Measurements from ENCODE around the gene RAB36.

RAB36 gene

GRCh38 chr22:23156286-23156685 lies 11.0 kb downstream of the RAB36 start:
- TF ChIP-seq, protein P1, sequence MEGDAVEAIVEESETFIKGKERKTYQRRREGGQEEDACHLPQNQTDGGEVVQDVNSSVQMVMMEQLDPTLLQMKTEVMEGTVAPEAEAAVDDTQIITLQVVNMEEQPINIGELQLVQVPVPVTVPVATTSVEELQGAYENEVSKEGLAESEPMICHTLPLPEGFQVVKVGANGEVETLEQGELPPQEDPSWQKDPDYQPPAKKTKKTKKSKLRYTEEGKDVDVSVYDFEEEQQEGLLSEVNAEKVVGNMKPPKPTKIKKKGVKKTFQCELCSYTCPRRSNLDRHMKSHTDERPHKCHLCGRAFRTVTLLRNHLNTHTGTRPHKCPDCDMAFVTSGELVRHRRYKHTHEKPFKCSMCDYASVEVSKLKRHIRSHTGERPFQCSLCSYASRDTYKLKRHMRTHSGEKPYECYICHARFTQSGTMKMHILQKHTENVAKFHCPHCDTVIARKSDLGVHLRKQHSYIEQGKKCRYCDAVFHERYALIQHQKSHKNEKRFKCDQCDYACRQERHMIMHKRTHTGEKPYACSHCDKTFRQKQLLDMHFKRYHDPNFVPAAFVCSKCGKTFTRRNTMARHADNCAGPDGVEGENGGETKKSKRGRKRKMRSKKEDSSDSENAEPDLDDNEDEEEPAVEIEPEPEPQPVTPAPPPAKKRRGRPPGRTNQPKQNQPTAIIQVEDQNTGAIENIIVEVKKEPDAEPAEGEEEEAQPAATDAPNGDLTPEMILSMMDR (IDR thresholded peaks at IDR 0.05): no peak

DNA sequence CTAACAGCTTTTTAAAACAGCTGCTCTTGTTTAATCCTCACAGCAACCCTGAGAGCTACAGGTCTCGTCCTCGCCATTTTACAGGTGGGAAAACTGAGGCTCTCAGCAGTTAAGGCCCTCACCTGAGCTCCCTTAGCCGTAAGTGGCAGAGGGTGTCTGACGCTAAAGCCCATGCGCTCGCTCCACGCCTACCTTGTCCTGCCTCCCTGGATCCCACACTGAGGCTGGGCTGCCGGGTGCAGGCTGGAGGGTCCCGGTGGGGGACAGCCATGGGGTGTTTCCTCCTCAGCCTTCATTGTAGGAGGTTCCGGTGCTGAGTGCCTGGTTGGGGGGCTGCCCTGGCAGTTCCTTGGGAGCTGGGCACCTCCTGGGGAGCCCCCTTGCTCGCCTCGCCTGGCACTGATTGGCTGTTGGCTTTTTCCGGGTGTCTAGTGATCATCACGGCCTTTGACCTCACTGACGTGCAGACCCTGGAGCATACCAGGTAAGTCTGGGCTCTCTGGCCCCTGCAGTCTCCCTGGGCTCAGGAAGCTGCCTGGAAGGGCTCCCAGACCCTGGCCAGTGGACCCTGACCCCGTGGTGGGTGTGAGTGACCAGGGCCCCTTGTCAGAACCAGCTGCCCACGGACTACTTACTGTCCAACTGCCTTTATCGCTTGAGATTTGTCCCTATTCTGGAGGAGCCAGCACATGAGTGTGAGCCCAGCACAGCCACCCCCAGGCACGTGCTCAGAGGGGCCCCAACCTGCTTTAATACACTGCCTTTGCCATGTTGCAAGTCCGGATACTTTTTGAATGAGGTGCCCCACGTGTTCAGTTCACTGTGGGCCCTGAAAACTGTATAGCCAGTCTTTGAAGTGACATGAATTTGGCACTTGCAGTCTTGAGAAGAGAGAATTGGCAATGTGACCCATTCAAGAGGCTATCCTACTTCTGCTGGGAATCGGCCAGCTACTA lies 12.6 kb downstream of the RAB36 start:
- TF ChIP-seq, protein P1 (IDR thresholded peaks at IDR 0.05): no peak

DNA sequence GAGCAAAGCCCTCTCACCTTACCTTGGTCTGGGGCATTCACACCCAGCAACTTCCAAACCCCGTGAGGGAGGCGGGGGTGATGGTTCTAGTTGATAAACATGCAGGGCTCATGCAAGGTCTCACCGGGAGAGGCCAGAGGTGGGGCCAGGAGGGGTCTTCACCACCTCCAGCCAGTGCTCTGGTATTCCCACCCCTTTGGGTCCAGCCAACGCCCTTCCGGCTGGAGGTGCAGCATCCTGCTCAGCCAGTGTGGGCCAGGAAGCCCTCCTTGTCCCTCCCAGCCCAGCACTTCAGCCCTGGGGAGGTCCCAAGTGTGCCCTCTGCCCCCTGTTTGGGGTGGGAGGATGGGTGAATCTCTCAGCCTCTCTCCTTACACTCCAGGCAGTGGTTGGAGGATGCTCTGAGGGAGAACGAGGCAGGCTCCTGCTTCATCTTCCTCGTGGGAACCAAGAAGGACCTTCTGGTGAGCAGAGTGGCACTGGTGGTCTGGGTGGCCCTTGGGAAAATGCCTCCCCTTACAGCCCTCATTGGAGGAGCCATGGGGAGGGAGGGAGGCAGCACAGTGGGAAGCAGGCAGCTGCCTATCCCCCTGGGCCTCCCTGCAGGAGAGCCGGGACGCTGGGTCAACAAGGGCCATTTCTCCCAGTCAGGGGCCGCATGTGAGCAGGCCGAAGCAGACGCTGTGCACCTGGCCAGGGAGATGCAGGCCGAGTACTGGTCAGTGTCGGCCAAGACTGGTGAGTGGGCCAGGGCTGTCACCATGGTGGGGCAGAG lies 13.4 kb downstream of the RAB36 start:
- TF ChIP-seq, protein P1 (IDR thresholded peaks at IDR 0.05): no peak

- TF ChIP-seq, protein P1 (IDR thresholded peaks at IDR 0.05): no peak
Observed at GRCh38 chr22:23159291-23159630, 14.0 kb downstream of the RAB36 start.

DNA sequence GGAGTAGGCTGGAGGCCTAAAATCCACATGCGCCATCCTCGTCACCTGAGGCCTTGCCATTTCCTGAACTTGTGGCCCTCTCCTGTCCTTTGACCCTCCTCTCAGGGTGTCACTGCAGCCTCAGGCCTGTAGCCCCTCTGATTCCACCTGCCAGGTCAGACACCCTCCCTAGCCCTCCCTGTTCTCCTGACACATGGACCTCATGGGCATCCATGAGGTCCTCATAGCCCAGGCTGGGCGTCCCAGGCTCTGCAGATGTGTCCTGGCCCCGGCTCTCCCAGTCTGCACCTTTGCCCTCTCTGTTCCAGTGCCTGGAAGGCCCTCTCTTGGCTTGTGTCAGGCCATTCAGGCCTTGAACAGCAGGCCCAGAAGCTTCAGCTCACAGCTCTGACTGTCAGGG lies 15.8 kb downstream of the RAB36 start:
- TF ChIP-seq, protein P1 (IDR thresholded peaks at IDR 0.05): no peak

DNA sequence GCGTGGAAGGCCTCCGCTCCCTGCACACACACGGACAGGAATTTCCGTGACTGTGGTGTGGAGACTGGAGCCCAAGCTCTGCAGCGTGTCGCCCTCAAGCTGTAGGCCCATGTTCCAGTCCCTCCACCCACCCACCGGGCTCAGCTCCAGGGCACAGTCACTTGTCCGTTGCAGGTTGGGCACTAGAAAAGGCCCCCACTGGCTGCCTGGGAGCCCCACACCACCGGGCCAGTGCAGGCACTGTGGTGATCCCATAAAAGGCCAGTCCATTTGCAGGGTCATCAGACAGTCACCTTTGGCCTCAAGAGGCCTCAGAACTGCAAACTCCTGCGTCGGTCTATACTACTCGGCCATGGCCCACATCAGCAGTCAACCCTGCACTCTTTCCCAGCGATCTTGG lies 16.3 kb downstream of the RAB36 start:
- TF ChIP-seq, protein P1 (IDR thresholded peaks at IDR 0.05): no peak

GRCh38 chr22:23163665-23164064 lies 18.4 kb downstream of the RAB36 start:
- TF ChIP-seq, protein P1 (IDR thresholded peaks at IDR 0.05): no peak

Measured in LNCAP (cell line).